B cell (primary cell): ENCODE results near the gene UMODL1. TPM values are rescaled to one million over a fixed set of nuclear protein-coding genes. Genes with fewer than 3 reads are reported as not detected.

Experiments used
- ATAC-seq: fragments of 200-7000 bp; cut with Tn5 transposase; one replicate; pipeline ENCODE4 v1.10.0; 2021; ENCODE audit warnings: low read depth, mild to moderate bottlenecking, moderate number of reproducible peaks, moderate library complexity
- CTCF ChIA-PET: fragments of 350-600 bp; sonication (Branson Sonifier 250); formaldehyde crosslinking; loops from one replicate; lab custom pipeline; 2021; ENCODE audit warnings: antibody characterized with exemption, inconsistent platforms; lab: Charles Lee
- POLR2A ChIA-PET: fragments of 350-600 bp; sonication (Branson Sonifier 250); formaldehyde crosslinking; loops from one replicate; lab custom pipeline; 2021; ENCODE audit warnings: antibody characterized with exemption; lab: Charles Lee
- DNase-seq: peaks from one replicate; pipeline ENCODE4 v3.0.0; 2013
- H2AFZ ChIP-seq: 2 replicates; pipeline ENCODE4 v1.6.1; 2012; ENCODE audit warnings: mild to moderate bottlenecking, low read depth, low read length; ENCODE audit not compliant: insufficient read depth, poor library complexity, severe bottlenecking
- H3K27ac ChIP-seq, 2 donors: 1 replicate in 1 of 2; 2 replicates in 1 of 2; pipeline ENCODE4 v1.5.1; 2012 to 2013; ENCODE audit warnings: low read length in 2 of 2, mild to moderate bottlenecking in 2 of 2, moderate library complexity in 1 of 2
- H3K27me3 ChIP-seq, 4 experiments: fragments of 200-600 bp in 1 of 4; sonication (generic) in 1 of 4; replicated peaks in 1 of 4; 1 replicate in 2 of 4; 2 replicates in 2 of 4; pipeline versions ENCODE4 v1.6.1 to v1.7.0; 2013 to 2016; ENCODE audit warnings: low read length in 3 of 4, mild to moderate bottlenecking in 2 of 4, mixed read lengths in 1 of 4, moderate library complexity in 1 of 4; ENCODE audit not compliant: insufficient read depth in 4 of 4, control insufficient read depth in 3 of 4; ENCODE audit errors: control extremely low read depth in 1 of 4
- H3K36me3 ChIP-seq, 2 experiments: replicated peaks in 1 of 2; 1 replicate in 1 of 2; 2 replicates in 1 of 2; pipeline versions ENCODE4 v1.6.1 to v1.7.1; 2013; ENCODE audit warnings: low read length in 1 of 2; ENCODE audit not compliant: insufficient read depth in 2 of 2, control insufficient read depth in 1 of 2; ENCODE audit errors: control extremely low read depth in 1 of 2, extremely low read depth in 1 of 2
- H3K4me1 ChIP-seq, 2 donors: fragments of 200-600 bp in 1 of 2; sonication (generic) in 1 of 2; 1 replicate in 1 of 2; 2 replicates in 1 of 2; pipeline versions ENCODE4 v1.5.1 to v1.6.1; 2013 to 2017; ENCODE audit warnings: low read length in 2 of 2; ENCODE audit not compliant: control insufficient read depth in 2 of 2, insufficient read depth in 2 of 2
- H3K4me2 ChIP-seq: replicated peaks from 2 replicates; pipeline ENCODE3; 2012; ENCODE audit warnings: mild to moderate bottlenecking, low read depth, low read length; ENCODE audit not compliant: poor library complexity, severe bottlenecking
- H3K4me3 ChIP-seq, 5 experiments: fragments of 200-600 bp in 1 of 5; sonication (generic) in 1 of 5; 1 replicate in 3 of 5; 2 replicates in 2 of 5; pipeline versions ENCODE4 v1.5.1 to v1.7.0; 2011 to 2016; ENCODE audit warnings: low read length in 4 of 5, mild to moderate bottlenecking in 4 of 5, low read depth in 2 of 5, control low read depth in 1 of 5, moderate library complexity in 1 of 5; ENCODE audit not compliant: insufficient read depth in 1 of 5; ENCODE audit errors: control extremely low read depth in 1 of 5, extremely low read depth in 1 of 5
- H3K79me2 ChIP-seq: fragments of 200-600 bp; sonication (generic); one replicate; pipeline ENCODE4 v1.6.0; 2016; ENCODE audit warnings: low read length; ENCODE audit not compliant: control insufficient read depth, insufficient read depth
- H3K9ac ChIP-seq: fragments of 200-600 bp; sonication (generic); 2 replicates; pipeline ENCODE4 v1.6.1; 2017; ENCODE audit warnings: mild to moderate bottlenecking, low read length, moderate library complexity
- H3K9me3 ChIP-seq, 3 donors: one replicate each; pipeline versions ENCODE4 v1.6.1 to v1.7.1; 2013; ENCODE audit warnings: low read length in 2 of 3; ENCODE audit not compliant: control insufficient read depth in 2 of 3, insufficient read depth in 1 of 3; ENCODE audit errors: control extremely low read depth in 1 of 3
- H4K20me1 ChIP-seq: 2 replicates; pipeline ENCODE4 v1.6.0; 2012; ENCODE audit warnings: mild to moderate bottlenecking, low read length; ENCODE audit not compliant: insufficient read depth, control insufficient read depth, poor library complexity, severe bottlenecking
- H3K27ac Mint-ChIP-seq: one replicate; pipeline ENCODE4 v1.8.0; 2021; ENCODE audit warnings: mixed read lengths
- H3K27me3 Mint-ChIP-seq: one replicate; pipeline ENCODE4 v1.8.0; 2021; ENCODE audit warnings: mixed read lengths
- H3K4me1 Mint-ChIP-seq: one replicate; pipeline ENCODE4 v1.8.0; 2021; ENCODE audit warnings: mixed read lengths
- H3K4me3 Mint-ChIP-seq: one replicate; pipeline ENCODE4 v1.8.0; 2021; ENCODE audit warnings: mixed read lengths
- H3K9me3 Mint-ChIP-seq: one replicate; pipeline ENCODE4 v1.8.0; 2022; ENCODE audit warnings: mixed read lengths; ENCODE audit not compliant: insufficient read depth
- CTCF ChIP-seq: fragments of 200-600 bp; IDR thresholded peaks from one replicate; pipeline ENCODE4 v1.8.0; 2022; ENCODE audit warnings: antibody characterized with exemption, mild to moderate bottlenecking
- EZH2 ChIP-seq: IDR thresholded peaks from 2 replicates; pipeline ENCODE4 v1.6.1; 2012; ENCODE audit warnings: borderline replicate concordance, low read depth, mild to moderate bottlenecking, moderate library complexity, low read length; ENCODE audit not compliant: insufficient read depth, poor library complexity, severe bottlenecking
- WGBS: methylation state at CpG from one replicate; pipeline ENCODE4 v1.1.5; 2013; ENCODE audit warnings: missing lambda C conversion rate; ENCODE audit not compliant: insufficient coverage; 5-methylcytosine and 5-hydroxymethylcytosine counted together
- intact Hi-C: fragments of 100-400 bp; cut with micrococcal nuclease; formaldehyde crosslinking; loops from one replicate; pipeline ENCODE4 v1.10.0; 2022
- polyA plus RNA-seq: library from polyadenylated mRNA; depleted of rRNA; stranded (reverse); fragments of >200 nt; gene quantifications from 2 replicates; pipeline ENCODE4 v1.2.3, GENCODE V29; 2012
- total RNA-seq, 2 donors: library from RNA; stranded (reverse); fragments of 120-200 nt in 1 of 2; gene quantifications; 1 replicate in 1 of 2; 2 replicates in 1 of 2; pipeline versions ENCODE4 v1.2.3 to v1.2.4, GENCODE V29; 2013 to 2022

UMODL1 gene
- total and polyA plus RNA-seq, 2 donors (not counting 1 experiment from before 2014, with no cell fraction given) = 0.10 to 0.49 TPM

DNA sequence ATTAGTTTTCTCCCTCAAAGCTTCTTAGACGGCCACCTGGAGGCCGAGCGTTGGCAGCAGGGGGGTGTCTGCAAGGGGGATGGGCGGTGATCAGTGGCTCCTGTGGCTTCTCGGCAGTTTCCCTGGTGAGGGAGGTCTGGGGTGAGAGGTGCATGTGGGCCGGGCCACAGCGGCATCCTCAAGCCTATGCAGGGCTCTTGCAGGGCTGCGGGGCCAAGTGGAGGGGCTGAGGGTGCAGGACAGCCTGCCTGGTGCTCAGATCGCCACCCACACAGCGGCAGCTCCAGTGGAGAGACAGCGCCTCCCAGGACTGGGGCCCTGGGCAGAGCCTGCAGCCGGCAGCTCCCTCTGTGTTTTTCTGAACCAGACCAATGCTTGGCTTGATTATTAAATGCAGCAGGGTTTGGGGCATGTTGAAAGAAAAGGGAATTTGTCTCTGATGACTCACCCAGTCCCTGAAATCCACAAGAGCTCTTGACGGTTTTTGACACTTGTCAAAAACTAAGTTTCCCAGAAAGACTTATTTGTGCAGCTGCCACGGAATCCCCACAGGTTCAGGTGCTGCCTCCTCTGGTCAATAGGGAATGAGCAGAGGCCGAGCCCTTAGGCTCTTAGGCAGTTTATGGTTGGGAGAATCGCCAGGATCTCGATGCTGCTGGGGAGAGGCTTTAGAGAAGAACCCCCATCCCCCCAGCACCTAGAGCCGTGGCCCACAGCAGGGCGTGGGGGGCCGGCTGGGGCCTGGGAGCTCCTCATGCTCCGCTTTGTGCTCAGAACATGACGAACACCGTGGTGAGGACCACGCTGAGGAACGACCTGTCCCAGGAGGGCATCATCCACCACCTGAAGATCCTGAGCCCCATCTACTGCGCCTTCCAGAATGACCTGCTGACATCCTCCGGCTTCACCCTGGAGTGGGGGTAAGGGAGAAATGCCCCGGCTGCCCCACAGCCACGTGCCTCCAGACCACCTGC lies 54.7 kb downstream of the UMODL1 start:
- Histone ChIP-seq H3K9ac (no peak overlapping the region), H3K9me3 (no peaks in the 10 kb centered on the region), H4K20me1 (no peaks in the 10 kb centered on the region), H2AFZ (no peak overlapping the region), H3K27me3 (peaks cover 0 to 50% (median 19%) of the 10 kb centered on the region in 4 experiments), H3K4me2 (no peak overlapping the region), H3K4me1 (peaks cover 9% of the 10 kb centered on the region in 2 donors), H3K27ac (no peak overlapping the region), H3K4me3 (no peak overlapping the region), H3K79me2 (no peaks in the 10 kb centered on the region), H3K36me3 (no peaks in the 10 kb centered on the region)
- H3K4me1 Mint-ChIP-seq = peaks cover 7% of the 10 kb centered on the region
- peaks cover 44% of the 10 kb centered on the region for H3K27me3 Mint-ChIP-seq
- ATAC-seq (no peak), DNase-seq (no peak)
- H3K9me3 Mint-ChIP-seq = no peaks in the 10 kb centered on the region
- ChIA-PET POLR2A (no interaction called here), CTCF (interaction anchor here (1.2 kb wide), 1 partner anchor 309 kb away, joined by 4 read pairs; no protein-coding TSS in a partner anchor)
- H3K27ac Mint-ChIP-seq = no peak overlapping the region
- no peak for TF ChIP-seq EZH2
- TF ChIP-seq CTCF = no peak
- H3K4me3 Mint-ChIP-seq = no peak overlapping the region
- WGBS = 53% methylated on average over 19 of the region's 29 CpGs
- intact Hi-C loops = no loop called here
